Activated CD8-positive, alpha-beta T cell treated with anti-CD3 and anti-CD28 coated beads for 36 hours (primary cell): ENCODE results near the gene AFM. TPM values are rescaled to one million over a fixed set of nuclear protein-coding genes. Genes with fewer than 3 reads are reported as not detected.

Experiments
- ATAC-seq: fragments of 200-7000 bp; cut with Tn5 transposase; one replicate; pipeline ENCODE4 v1.10.0; 2021; ENCODE audit warnings: mild to moderate bottlenecking, moderate library complexity
- CTCF ChIA-PET: fragments of 350-600 bp; sonication (Branson Sonifier 250); formaldehyde crosslinking; loops from one replicate; lab custom pipeline; 2021; ENCODE audit warnings: antibody characterized with exemption; lab: Charles Lee
- POLR2A ChIA-PET: fragments of 350-600 bp; sonication (Branson Sonifier 250); formaldehyde crosslinking; loops from one replicate; lab custom pipeline; 2021; ENCODE audit warnings: antibody characterized with exemption; lab: Charles Lee
- DNase-seq: peaks from one replicate; pipeline ENCODE4 v3.0.0-alpha.2; 2020
- H3K27ac Mint-ChIP-seq: one replicate; pipeline ENCODE4 v1.8.0; 2021; ENCODE audit warnings: mild to moderate bottlenecking, mixed read lengths
- H3K27me3 Mint-ChIP-seq: one replicate; pipeline ENCODE4 v1.8.0; 2021; ENCODE audit warnings: mixed read lengths
- H3K36me3 Mint-ChIP-seq: one replicate; pipeline ENCODE4 v1.8.0; 2021; ENCODE audit warnings: low read depth, mixed read lengths
- H3K4me1 Mint-ChIP-seq: one replicate; pipeline ENCODE4 v1.8.0; 2021; ENCODE audit warnings: low read depth, mixed read lengths
- H3K4me3 Mint-ChIP-seq: one replicate; pipeline ENCODE4 v1.8.0; 2021; ENCODE audit warnings: mild to moderate bottlenecking, moderate library complexity, mixed read lengths
- H3K9me3 Mint-ChIP-seq: one replicate; pipeline ENCODE4 v1.8.0; 2021; ENCODE audit warnings: mixed read lengths
- intact Hi-C: fragments of 100-400 bp; cut with micrococcal nuclease; formaldehyde crosslinking; loops from one replicate; pipeline ENCODE4 v1.10.0; 2022
- total RNA-seq, 2 experiments: library from RNA; stranded (reverse); gene quantifications; one replicate each; pipeline ENCODE4 v1.2.3, GENCODE V29; 2021
- TF ChIP-seq, protein P1 (sequence below): fragments of 200-600 bp; IDR thresholded peaks from one replicate; pipeline ENCODE4 v1.8.0; 2022; ENCODE audit warnings: antibody characterized with exemption, mild to moderate bottlenecking

Gene AFM
- total RNA-seq, 2 experiments from 2014 or later, result not detected

DNA sequence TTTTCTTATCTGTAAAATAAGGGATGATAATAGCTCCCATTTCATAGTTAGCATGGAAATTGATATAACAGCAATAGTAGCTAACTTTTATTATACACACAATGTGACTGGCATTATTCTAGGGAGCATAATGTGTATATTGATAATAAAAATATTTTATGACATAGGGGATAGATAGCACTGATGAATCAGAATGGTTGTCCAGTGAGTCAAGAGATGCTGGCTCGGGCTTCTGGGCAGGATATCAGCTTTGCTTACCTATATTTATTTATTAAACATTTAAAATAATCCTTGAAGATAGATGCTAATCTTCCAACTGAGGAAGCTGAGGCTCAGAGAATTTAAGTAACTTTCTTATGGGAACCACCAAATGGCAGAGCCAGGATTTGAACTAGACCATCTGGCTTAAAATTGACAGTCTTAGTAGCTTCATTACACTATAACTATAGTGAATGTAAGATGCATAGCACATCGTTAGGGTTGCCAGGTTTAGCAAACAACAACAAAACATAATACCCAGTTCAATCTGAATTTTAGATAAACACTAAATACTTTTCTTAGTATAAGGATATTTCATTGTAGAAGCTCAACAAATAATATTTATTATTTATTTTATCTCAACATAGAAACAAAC, 42.8 kb upstream of the AFM start:
- H3K4me1 Mint-ChIP-seq, result no peaks in the 10 kb centered on the region
- peaks cover 4% of the 10 kb centered on the region for H3K27me3 Mint-ChIP-seq
- no peak overlapping the region for H3K27ac Mint-ChIP-seq
- intact Hi-C loops, result no loop called here
- POLR2A ChIA-PET, result interaction anchor here (0.5 kb wide), 1 partner anchor 449 kb away, joined by 6 read pairs; no protein-coding TSS in a partner anchor
- H3K9me3 Mint-ChIP-seq, result no peaks in the 10 kb centered on the region
- no peaks in the 10 kb centered on the region for H3K36me3 Mint-ChIP-seq
- CTCF ChIA-PET, result interaction anchor here (1.6 to 2.4 kb wide), 2 partner anchors 7 to 98 kb away, joined by 4 to 13 read pairs; no protein-coding TSS in a partner anchor
- no peak for DNase-seq
- H3K4me3 Mint-ChIP-seq, result no peak overlapping the region
- ATAC-seq, result no peak
- TF ChIP-seq, protein P1, sequence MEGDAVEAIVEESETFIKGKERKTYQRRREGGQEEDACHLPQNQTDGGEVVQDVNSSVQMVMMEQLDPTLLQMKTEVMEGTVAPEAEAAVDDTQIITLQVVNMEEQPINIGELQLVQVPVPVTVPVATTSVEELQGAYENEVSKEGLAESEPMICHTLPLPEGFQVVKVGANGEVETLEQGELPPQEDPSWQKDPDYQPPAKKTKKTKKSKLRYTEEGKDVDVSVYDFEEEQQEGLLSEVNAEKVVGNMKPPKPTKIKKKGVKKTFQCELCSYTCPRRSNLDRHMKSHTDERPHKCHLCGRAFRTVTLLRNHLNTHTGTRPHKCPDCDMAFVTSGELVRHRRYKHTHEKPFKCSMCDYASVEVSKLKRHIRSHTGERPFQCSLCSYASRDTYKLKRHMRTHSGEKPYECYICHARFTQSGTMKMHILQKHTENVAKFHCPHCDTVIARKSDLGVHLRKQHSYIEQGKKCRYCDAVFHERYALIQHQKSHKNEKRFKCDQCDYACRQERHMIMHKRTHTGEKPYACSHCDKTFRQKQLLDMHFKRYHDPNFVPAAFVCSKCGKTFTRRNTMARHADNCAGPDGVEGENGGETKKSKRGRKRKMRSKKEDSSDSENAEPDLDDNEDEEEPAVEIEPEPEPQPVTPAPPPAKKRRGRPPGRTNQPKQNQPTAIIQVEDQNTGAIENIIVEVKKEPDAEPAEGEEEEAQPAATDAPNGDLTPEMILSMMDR, result no peak

DNA sequence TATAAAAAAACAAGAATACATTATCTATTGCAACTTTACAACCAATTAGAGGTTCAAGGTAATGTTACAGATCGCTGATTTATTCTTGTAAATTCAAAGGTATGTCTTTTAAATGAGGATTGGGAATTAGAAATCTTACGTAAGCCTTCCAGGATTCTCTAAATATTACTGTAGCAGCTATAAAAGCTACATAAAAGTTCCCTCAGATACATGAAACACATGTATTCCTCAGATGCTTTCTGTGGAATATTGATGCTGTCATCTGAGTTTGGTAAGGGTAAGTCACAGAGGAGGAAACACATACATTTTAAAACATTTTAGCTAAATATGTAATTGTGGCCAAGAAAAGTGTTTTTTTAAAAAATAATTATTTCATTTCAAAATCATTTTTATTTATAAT, 42.1 kb upstream of the AFM start:
- Mint-ChIP-seq H3K9me3 (no peaks in the 10 kb centered on the region), H3K4me1 (no peaks in the 10 kb centered on the region), H3K27ac (no peak overlapping the region), H3K27me3 (peaks cover 2% of the 10 kb centered on the region), H3K36me3 (no peaks in the 10 kb centered on the region), H3K4me3 (no peak overlapping the region)
- TF ChIP-seq, protein P1, result no peak
- intact Hi-C loops, result no loop called here
- DNase-seq (no peak), ATAC-seq (no peak)
- CTCF ChIA-PET, result interaction anchor here (1.6 kb wide), 1 partner anchor 99 kb away, joined by 4 read pairs; no protein-coding TSS in a partner anchor
- POLR2A ChIA-PET, result interaction anchor here (0.5 kb wide), 1 partner anchor 449 kb away, joined by 6 read pairs; no protein-coding TSS in a partner anchor

DNA sequence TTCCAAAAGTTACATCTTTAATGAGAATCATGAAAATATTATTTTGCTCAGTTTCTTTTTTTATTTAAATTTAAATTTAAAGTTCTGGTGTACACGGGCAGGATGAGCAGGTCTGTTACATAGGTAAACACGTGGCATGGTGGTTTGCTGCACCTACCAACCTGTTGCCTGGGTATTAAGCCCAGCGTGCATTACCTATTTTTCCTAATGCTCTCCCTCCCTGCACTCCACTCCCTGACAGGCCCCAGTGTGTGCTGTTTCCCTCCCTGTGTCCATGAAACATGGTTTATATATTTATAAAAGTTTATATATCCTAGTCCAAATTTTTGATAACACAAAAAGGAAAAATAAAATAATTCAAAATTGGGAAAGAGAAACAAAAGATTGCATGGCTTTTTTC, 41.6 kb upstream of the AFM start:
- Mint-ChIP-seq H3K27ac (no peak overlapping the region), H3K4me3 (no peak overlapping the region), H3K9me3 (no peaks in the 10 kb centered on the region), H3K36me3 (no peaks in the 10 kb centered on the region), H3K4me1 (no peaks in the 10 kb centered on the region), H3K27me3 (peaks cover 2% of the 10 kb centered on the region)
- TF ChIP-seq, protein P1, result no peak
- ChIA-PET POLR2A (no interaction called here), CTCF (no interaction called here)
- ATAC-seq, result no peak
- intact Hi-C loops, result no loop called here
- no peak for DNase-seq

DNA sequence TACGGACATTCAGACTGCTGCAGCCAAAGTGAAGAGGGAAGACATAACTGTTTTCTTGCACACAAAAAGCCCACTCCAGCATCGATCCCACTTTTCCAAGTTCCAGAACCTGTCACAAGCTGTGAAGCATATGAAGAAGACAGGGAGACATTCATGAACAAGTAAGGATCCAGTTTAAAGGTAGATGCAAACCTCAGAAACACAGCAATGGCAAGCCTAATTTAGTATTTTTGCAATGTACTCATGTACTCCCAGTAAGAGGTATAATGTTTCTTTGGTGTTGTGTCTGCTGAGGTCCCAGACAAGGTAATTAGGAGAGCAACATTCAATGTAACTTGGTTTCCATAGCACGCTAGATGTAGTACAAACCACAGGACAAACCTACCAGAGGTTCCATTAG, 40.9 kb upstream of the AFM start:
- no peak overlapping the region for H3K4me3 Mint-ChIP-seq
- no peaks in the 10 kb centered on the region for H3K36me3 Mint-ChIP-seq
- no peak for ATAC-seq
- TF ChIP-seq, protein P1, result no peak
- intact Hi-C loops, result no loop called here
- ChIA-PET CTCF (no interaction called here), POLR2A (no interaction called here)
- DNase-seq, result no peak
- no peak overlapping the region for H3K27ac Mint-ChIP-seq
- peaks cover 2% of the 10 kb centered on the region for H3K27me3 Mint-ChIP-seq
- no peaks in the 10 kb centered on the region for H3K4me1 Mint-ChIP-seq
- no peaks in the 10 kb centered on the region for H3K9me3 Mint-ChIP-seq

DNA sequence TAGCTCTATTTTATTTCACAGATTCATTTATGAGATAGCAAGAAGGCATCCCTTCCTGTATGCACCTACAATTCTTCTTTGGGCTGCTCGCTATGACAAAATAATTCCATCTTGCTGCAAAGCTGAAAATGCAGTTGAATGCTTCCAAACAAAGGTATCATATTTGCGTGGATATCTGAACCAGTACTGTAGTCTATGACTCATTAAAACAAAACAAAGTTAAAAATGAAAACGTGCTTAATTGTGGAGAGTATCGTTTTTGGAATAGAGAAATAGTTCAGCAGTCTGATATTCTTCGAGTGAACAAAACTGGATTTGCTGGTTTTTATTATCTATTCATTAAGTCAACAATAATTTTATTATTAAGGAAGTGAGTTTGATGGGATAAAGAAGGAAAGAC, 39.3 kb upstream of the AFM start:
- TF ChIP-seq, protein P1, result no peak
- H3K36me3 Mint-ChIP-seq, result no peaks in the 10 kb centered on the region
- POLR2A ChIA-PET, result no interaction called here
- intact Hi-C loops, result no loop called here
- H3K4me3 Mint-ChIP-seq, result no peak overlapping the region
- ATAC-seq (no peak), DNase-seq (no peak)
- CTCF ChIA-PET, result no interaction called here
- H3K27me3 Mint-ChIP-seq, result peaks cover 2% of the 10 kb centered on the region
- H3K27ac Mint-ChIP-seq, result no peak overlapping the region
- no peaks in the 10 kb centered on the region for H3K9me3 Mint-ChIP-seq
- no peaks in the 10 kb centered on the region for H3K4me1 Mint-ChIP-seq
